ENCODE results near the gene CEP192.
"Not testable (repeated sequence)": the region's sequence is repeated elsewhere in the genome, so short reads cannot be mapped to it uniquely, and the experiment has no call there.

CEP192 gene

DNA sequence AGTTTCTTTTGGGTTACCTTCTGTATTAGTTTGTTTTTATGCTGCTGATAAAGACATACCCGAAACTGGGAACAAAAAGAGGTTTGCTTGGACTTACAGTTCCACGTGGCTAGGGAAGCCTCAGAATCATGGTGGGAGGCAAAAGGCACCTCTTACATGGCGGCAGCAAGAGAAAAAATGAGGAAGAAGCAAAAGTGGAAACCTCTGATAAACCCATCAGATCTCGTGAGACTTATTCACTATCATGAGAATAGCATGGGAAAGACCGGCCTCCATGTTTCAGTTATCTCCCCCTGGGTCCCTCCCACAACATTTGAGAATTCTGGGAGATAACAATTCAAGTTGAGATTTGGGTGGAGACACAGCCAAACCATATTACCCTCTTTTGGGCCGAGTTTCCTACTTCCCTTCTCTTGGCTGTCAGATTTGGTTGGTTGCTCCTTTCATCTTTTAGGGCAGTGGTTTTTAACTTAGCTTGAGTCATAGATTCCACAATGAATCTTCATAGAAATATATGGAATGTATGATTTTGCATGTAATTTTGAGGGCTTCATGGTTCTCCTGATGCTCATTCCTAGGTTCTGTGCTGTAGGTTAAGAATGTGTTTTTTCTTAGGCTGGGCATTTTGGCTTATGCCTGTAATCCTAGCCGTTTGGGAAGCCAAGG, 44.2 kb downstream of the CEP192 start:
- DNase-seq (ENCODE audit: low read depth) = no peak

DNA sequence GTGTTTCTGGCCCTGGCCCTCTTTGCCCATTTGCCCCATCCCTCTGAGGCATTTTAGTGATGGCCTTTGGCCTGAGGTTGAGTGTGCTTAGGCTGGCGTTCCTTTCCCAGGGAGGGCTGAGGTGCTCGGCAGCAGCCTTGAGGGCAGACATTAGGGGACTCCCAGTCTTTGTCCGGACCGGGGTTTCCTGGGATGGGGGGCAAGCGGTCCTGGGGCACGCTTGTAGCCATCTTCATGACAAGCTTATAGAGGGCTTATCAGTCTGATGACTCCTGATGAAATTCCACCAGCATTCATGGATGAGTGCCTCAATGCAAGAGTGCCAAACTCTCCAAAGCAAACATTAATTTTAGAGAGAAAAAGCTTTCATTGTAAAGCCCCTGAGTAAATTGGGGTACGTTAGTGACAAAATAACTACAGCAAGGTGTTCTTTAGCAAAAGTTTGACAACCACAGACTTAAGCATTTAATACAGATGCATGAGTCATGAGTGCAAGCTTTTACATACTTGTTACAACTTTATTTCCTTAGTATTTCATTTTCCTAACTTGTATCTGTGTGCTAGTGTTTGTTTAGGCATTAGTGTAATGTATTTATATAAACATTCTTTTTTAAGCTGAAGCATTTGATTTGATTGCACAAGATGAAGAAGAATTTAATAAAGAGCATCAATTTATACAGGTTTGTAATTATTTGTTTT, 45.6 kb downstream of the CEP192 start:
- DNase-seq (ENCODE audit: low read depth) = no peak

DNA sequence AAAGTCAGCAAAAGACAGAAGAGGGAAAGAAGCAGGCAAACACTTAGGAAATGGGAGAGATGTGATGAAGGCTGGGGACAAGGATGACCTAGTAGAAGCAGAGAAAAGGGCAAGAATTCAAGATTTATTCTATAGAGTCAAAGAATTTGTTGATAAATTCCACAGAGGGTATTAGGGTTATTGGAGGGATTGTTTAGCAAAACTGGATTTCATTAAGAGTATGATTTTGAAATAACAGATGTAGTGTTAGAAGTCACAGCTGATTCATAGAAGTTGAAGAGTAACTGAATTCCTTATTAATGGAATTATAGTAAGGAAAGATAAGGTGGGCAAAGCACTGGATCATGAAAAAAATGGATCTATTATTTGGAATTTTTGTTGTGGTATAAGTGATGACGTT, 48.6 kb downstream of the CEP192 start:
- no peak for DNase-seq (ENCODE audit: low read depth)

DNA sequence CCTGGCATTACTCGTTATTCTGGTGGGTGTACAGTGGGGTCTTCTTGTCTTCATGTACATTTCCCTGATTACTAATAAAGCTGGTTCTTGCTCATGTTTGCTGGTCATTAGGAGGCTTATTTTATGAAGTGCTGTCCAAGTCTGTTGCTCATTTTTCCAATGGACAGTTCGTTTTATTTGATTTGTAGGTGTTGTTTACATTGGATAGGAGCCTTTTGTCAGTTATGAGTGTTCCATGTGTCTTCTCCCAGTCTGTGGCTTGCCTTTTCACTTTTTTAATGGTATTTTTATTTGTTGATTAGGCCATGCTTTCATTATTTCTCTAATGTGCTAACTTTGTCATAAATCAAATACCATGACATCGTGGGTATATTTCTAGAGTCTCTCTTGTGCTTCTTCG, 51.9 kb downstream of the CEP192 start:
- DNase-seq (ENCODE audit: low read depth) = no peak

DNA sequence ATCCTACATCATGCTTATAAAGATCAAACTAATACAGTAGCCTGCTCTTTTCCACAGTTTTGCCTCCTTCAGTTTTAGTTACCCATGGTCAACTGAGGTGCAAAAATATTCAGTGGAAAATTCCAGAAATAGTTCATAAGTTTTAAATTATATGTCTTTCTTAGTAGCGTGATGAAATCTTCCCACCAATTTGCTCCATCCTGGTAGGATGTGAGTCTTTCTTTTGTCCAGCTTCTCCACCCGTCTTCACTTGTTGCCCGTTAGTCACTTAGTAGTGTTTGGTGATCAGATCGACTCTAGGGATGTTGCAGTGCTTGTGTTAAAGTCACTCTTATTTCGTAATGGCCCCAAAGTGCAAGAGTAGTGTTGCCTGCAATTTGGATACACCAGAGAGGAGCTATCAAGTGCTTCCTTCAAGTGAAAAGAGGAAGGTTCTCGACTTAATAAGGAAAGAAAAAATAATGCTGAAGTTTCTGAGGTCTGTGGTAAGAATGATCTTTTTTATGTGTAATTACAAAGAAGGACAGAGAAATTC, 57.0 kb downstream of the CEP192 start:
- DNase-seq (ENCODE audit: low read depth) = no peak

DNA sequence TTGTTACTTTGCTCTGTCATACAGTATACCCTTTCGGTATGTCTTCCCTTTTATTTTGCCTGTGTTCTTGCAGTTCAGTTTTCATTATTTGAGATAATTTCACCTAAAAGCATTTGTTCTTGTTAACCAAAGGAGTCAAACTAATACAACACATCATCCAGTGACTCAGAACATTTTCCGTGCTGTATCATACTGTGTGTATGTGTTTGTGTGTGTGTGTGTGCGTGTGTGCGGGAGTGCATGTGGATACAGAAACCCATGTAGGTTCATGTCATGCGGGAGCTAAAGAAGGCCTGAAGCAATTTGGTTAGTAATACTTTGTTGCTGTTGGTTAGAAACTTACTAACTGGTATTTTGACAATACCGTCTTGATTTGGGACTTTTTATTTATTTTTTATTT, 60.0 kb downstream of the CEP192 start:
- no peak for DNase-seq (ENCODE audit: low read depth)

DNA sequence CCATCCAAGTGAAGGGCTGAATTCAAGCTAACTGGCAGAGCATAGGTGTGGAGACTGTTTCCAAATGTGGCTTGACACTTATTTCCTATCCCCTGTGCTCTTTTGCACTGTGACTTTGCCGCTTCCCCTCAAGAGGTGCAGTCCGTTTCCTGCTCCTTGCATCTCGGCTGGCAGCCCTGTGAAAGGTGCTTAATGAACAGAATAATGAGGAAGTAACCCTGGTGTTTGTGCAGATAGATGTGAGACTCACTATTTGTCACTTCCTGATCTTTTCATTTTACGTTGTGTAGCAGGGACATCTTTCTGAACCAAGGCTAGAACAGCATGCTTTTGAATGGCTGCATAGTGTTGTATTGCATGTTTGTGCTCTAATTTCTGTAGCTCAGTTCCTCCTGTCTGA, 60.8 kb downstream of the CEP192 start:
- no peak for DNase-seq (ENCODE audit: low read depth)

DNA sequence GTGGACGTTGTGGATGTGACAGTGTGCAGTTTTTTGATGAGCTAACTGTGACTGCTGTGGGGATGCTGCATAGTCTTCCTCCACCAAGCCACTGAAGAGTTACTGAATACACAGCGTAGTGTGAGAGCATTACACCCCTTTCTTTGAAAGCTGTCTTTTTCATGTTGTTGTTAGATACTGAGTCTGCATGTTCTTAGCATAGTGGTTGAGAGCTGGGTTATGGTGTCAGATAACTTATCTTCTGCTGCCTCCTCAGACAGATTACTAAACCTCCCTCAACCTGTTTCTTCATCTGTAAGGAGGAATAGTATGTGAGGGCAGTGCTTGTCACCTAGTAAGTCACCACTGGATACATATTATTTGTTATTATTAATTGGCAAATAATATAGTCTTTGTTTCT, 63.2 kb downstream of the CEP192 start:
- no peak for DNase-seq (ENCODE audit: low read depth)

DNA sequence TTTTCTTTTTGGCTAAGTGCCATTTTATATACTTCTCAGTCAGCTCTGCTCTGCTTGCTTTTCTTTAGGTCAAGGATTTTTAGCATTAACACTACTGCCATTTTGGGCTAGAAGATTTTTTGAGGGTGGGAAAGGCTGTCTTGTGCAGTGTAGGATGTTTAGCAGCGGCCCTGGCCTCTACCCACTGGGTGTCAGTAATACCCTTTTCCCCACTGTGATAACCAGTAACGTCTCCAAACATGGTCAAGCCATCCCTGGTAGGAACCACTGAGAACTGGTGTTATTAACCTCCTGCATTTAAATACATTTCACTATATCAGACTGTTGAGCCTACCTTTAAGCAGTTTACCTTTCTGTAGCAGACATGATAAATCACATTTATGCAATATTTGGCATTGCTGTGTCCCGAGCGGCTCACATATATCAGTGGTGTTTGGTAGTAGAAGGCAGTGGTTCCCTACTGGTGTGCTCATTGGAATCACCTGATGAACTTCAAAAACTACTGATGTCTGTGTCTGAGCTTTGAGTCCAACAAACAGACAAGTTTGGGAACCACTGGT, 70.5 kb downstream of the CEP192 start:
- no peak for DNase-seq (ENCODE audit: low read depth)

DNA sequence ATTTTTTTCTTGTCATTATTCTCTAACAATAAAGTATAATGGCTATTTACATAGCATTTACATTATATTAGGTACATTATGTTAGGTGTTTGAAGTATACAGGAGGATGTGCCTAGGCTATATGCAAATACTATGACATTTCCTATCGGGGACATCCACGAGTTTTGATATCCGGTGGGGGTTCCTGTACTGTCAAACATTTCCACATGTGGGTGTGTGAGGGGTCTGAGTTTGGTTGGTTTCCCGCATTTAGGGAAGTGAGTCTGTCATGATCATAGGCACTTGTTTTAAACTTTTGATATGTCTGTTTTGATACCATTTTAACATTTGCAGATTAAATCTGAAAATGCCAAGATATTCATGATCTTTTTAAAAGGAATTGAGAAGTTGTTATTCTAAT, 76.0 kb downstream of the CEP192 start:
- no peak for DNase-seq (ENCODE audit: low read depth)

DNA sequence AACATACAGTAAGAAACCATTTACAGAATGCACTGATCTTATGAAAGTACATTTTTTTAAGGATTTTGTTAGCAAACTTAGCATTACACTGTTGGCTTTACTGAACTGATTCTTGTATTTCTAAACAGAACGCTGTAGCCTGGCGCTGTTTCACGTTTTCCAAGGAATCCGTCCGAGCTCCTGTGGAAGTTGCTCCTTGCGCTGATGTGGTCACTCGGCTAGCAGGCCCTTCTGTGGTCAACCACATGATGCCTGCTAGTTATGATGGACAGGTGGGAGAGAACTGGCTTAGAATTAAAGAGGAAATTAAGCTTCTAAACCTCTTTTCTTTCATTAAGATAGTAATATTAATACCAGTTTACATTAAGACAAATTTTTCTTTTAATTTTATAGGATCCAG, 76.8 kb downstream of the CEP192 start:
- DNase-seq (ENCODE audit: low read depth) = no peak

DNA sequence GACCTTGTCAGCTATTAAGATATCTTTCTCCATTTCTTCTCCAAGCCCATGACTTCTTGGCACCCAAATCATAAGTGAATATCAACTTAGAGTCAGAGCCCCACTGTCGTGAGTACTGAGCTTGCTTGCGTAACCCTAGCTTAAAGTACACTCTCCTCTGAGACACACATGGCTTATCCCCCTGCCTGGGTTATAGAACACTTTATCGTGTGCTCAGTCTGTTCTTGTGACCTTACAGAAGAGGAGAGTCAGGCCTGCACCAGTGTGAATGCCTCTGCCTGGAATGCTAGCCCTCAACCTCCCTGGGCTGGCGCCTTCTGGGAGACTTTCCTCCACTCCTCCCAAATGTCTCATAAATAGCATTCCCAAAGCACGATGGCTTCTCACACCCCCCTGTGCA, 79.3 kb downstream of the CEP192 start:
- no peak for DNase-seq (ENCODE audit: low read depth)

DNA sequence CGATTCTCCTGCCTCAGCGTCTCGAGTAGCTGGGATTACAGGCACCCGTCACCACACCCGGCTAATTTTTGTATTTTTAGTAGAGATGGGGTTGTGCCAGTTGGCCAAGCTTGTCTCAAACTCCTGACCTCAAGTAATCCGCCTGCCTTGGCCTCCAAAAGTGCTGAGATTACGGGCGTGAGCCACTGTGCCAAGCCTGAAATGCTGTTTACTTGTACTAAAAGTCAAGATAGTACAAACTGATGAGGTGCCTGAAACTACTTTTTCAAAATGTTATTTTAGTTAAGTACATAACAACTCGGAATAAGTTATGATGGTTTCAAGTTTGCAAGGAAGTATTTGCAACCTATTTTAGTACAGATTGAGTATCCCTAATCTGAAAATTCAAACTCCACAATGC, 85.7 kb downstream of the CEP192 start:
- no peak for DNase-seq (ENCODE audit: low read depth)

DNA sequence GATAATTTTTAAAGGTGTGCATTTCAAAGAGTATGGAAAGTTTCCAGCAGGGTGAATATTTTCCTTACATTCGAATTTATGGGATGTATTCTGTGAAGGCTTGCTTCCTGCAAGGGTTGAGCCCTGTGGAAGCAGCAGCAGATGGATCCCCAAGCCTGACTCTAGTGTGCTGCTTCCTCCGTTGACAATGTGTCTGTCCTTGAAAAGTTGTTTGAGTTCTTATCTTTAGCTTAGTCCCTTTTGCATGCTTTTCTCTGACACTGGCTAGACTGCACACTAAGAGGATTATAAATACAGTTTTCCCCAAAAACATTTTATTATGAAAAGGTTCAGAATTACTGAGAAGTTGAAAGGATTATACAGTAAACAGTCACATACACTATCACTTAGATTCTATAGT, 86.3 kb downstream of the CEP192 start:
- DNase-seq (ENCODE audit: low read depth) = no peak

DNA sequence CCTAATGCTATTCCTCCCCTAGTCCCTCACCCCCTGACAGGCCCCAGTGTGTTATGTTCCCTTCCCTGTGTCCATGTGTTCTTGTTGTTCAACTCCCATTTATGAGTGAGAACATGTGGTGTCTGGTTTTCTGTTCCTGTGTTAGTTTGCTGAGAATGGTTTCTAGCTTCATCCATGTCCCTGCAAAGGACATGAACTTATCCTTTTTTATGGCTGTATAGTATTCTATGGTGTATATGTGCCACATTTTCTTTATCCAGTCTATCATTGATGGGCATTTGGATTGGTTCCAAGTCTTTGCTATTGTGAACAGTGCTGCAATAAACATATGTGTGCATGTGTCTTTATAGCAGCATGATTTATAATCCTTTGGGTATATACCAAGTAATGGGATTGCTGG, 86.9 kb downstream of the CEP192 start:
- DNase-seq (ENCODE audit: low read depth) = not testable (repeated sequence)

DNA sequence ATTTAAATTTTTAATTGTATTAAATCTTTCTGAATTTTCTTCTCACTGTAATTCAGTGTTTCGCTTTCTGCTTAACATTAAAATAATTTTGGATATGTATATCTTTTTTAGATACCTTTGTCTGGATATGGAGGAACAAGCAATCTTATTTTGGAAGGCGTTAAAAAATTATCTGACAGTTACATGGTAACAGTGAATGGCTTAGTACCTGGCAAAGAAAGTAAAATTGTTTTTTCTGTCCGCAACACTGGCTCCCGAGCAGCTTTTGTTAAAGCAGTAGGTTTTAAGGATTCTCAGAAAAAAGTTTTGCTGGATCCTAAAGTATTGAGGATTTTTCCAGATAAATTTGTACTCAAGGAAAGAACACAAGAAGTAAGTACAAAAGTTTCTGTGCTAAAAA, 95.7 kb downstream of the CEP192 start:
- DNase-seq (ENCODE audit: low read depth) = no peak

DNA sequence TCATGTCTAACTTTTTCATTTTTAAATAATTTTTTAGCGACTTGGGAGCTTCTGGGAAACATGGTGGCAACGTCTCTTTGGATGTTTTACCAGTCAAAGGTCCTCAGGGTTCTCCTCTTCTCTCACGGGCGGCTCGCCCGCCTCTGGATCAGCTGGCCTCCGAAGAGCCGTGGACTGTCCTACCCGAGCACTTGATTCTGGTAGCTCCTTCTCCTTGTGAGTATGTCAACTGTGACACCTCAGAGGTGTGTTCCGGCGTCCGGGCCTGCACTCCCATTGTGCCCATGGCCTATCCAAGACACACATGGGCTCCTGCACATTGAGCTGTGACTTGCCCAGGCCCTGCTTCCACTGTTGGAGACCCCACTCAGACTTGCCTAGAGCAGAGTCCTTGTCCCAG, 104.3 kb downstream of the CEP192 start:
- no peak for DNase-seq (ENCODE audit: low read depth)

DNA sequence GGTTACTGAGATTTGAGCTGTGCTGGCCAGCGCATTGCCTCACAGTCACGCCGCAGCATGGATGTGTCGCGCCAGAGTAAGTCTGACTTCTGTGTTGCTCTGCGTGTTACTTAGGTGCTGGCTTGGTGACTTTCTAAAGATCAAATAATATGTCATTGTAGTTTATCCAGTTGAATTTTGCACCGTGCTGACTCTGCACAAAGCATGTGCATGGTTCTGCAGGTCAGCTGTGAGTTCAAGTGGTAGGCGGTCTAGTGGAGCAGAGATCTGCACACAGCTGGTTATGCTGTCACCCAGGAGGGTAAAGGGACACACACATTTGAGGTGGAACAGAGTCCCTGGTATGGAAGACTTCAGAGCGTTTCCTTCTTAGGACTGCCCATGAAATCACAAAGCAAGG, 105.1 kb downstream of the CEP192 start:
- DNase-seq (ENCODE audit: low read depth) = no peak

DNA sequence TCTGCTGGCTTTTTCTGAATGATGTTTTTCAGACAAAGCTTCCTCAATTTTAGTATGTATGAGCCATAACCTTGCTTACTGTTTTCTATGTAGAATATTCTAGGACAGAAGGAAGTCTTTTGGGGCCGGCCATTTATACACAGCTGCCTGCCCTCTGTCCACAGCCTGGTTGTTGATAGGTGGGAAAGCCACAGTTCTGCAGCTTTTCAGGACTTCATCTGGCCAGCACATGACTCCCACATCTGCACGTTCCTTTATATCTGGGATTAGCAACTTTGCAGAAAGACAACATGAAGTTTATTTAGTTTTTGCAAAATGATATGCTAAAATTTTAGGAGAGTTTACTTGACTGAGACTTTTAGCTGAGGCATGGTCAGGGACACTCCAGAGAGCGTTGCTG, 105.6 kb downstream of the CEP192 start:
- no peak for DNase-seq (ENCODE audit: low read depth)

DNA sequence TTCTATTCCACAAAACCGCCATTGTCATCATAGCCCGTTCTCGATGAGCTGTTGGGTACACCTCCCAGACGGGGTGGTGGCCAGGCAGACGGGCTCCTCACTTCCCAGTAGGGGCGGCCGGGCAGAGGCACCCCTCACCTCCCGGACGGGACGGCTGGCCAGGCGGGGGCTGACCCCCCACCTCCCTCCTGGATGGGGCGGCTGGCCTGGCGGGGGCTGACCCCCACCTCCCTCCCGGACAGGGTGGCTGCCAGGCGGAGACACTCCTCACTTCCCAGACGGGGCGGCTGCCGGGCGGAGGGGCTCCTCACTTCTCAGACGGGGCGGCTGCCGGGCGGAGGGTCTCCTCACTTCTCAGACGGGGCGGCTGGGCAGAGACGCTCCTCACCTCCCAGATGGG, 106.9 kb downstream of the CEP192 start:
- not testable (repeated sequence) for DNase-seq (ENCODE audit: low read depth)

DNA sequence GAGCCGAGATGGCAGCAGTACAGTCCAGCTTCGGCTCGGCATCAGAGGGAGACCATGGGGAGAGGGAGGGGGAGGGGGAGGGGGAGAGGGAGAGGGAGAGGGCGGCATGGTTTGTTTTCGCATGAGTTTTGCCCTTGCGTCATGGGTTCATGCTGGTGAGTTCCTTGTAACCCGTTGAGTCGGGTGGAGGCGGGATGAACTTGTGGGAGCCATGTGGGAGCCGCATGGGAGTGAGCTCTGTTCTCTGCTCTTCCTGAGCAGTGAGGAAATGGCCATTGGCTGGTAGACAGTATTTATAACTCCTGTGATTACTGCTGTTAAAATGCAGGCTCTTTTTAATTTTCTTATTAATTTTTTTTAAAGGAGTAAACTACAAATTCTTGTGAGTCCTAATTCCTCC, 108.0 kb downstream of the CEP192 start:
- no peak for DNase-seq (ENCODE audit: low read depth)

DNA sequence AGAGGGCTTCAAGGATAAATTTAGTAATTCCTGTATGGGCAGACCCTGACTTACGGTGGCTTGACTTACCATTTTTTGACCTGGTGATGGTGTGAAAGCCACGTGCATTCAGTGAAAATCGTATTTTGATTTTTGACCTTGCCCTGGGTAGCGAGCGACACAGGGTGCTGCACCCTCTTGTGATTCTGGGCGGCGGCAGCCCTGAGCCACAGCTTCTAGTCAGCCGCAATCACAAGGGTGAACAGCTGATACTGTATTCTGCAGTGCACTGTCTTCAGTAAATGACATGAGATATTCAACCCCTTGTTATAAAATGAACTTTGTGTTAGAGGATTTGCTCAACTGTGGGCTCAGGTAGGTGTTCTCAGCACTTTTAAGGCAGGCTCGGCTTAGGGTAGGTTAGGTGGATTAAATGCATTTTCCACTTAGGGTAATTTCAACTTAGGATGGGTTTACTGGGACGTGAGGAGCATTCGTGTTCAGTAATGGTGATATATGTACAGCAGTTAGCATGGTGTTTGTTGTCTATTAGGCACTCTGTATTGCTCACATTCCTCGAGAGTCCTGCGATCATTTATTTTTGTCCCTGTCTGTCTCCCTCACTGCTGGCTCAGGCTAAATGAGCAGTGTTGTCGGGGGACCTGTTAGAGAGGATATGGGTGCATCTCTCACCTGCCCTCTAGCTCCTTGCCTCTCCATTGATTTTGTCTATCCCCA, 109.9 kb downstream of the CEP192 start:
- DNase-seq (ENCODE audit: low read depth) = no peak

DNA sequence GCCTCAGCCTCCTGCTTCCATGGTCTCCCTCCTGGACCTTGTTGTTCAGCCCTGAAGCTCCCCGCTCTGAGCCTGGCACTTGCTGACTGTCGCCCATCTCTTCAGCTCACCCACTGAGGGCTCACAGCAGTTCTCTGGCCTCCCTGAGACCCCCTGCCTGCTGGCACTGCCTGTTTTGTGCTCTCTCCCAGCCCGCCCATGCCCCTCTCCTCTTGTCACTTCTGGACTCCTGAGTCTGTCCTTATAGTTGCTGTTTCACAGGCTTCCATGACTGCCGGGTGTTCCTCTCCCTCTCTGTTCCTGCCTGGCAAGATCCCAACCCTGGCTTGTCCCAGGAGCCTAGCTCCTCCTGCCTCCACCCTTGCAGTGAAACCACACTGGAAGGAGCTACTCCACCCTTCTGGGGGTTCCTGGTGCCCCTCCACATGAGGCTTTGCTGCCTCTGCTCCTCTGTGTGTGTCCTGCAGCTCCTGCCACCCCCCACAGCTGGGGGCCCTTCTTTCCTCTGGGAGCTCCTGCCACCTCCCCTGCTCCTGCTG, 110.6 kb downstream of the CEP192 start:
- no peak for DNase-seq (ENCODE audit: low read depth)

Measured in GM04504 (cell line).